ENCODE results near the gene HEATR5A. TPM values are rescaled to one million over a fixed set of nuclear protein-coding genes. Genes with fewer than 3 reads are reported as not detected.

Gene HEATR5A
- total and polyA plus RNA-seq, 10 donors, result 4.4 to 52.2 (median 33.3) TPM

GRCh38 chr14:31265701-31266398, 154.5 kb downstream of the HEATR5A start:
- Histone ChIP-seq H3K27me3 (replicated peaks in 1 of 7) (no peaks in the 10 kb centered on the region), H3K9me3 (peaks cover 0 to 16% (median 13%) of the 10 kb centered on the region in 8 donors), H3K27ac (no peak overlapping the region), H3K36me3 (no peaks in the 10 kb centered on the region), H3K4me3 (no peak overlapping the region), H3K4me1 (peaks cover 0 to 15% (median 0%) of the 10 kb centered on the region in 6 donors)
- TF ChIP-seq CTCF (IDR thresholded peaks at IDR 0.05 in 8 of 11, conservative IDR thresholded peaks at IDR 0.05 in 3 of 11) (no peak), POLR2AphosphoS5 (IDR thresholded peaks at IDR 0.05) (no peak), POLR2A (IDR thresholded peaks at IDR 0.05) (no peak)
- intact Hi-C loops (cut with DNase I; ENCODE audit: low total_unique reads), result no loop called here
- DNase-seq, result no peak
- WGBS, 5 donors, result 74 to 89% (median 80%) methylated on average over 8 of the region's 8 CpGs

- H3K27ac ChIP-seq, result no peak overlapping the region
- H3K4me1 ChIP-seq, result peaks cover 0 to 15% (median 0%) of the 10 kb centered on the region in 6 donors
- H3K27me3 ChIP-seq (replicated peaks in 1 of 7), result no peaks in the 10 kb centered on the region
- H3K4me3 ChIP-seq, result no peak overlapping the region
- H3K36me3 ChIP-seq, result no peaks in the 10 kb centered on the region
- intact Hi-C loops (cut with DNase I; ENCODE audit: low total_unique reads), result no loop called here
- DNase-seq, result no peak
- TF ChIP-seq CTCF (IDR thresholded peaks at IDR 0.05 in 8 of 11, conservative IDR thresholded peaks at IDR 0.05 in 3 of 11), result no peak
- peak in 1 of 3 donors; percentile 33 for TF ChIP-seq POLR2AphosphoS5 (IDR thresholded peaks at IDR 0.05)
- 68 to 90% (median 84%) methylated on average over 2 of the region's 2 CpGs for WGBS, 5 donors
- no peaks in the 10 kb centered on the region for H3K9me3 ChIP-seq
Measured at GRCh38 chr14:31263485-31264133, 156.7 kb downstream of the HEATR5A start.

- intact Hi-C loops (cut with DNase I; ENCODE audit: low total_unique reads), result no loop called here
- Histone ChIP-seq H3K4me1 (peaks cover 0 to 15% (median 0%) of the 10 kb centered on the region in 6 donors), H3K36me3 (no peaks in the 10 kb centered on the region), H3K27me3 (replicated peaks in 1 of 7) (no peaks in the 10 kb centered on the region), H3K9me3 (no peaks in the 10 kb centered on the region), H3K27ac (peak overlapping the region in 2 of 8 donors; percentile 5 to 17), H3K4me3 (no peak overlapping the region)
- 53 to 75% (median 55%) methylated on average over 6 of the region's 6 CpGs for WGBS, 5 donors
- no peak for TF ChIP-seq POLR2A (IDR thresholded peaks at IDR 0.05)
- no peak for TF ChIP-seq POLR2AphosphoS5 (IDR thresholded peaks at IDR 0.05)
- TF ChIP-seq CTCF (IDR thresholded peaks at IDR 0.05 in 8 of 11, conservative IDR thresholded peaks at IDR 0.05 in 3 of 11), result no peak
- DNase-seq, result no peak
Measured at GRCh38 chr14:31261859-31262731, 158.3 kb downstream of the HEATR5A start.
